ENCODE measurements around the gene RPL31.

DNA sequence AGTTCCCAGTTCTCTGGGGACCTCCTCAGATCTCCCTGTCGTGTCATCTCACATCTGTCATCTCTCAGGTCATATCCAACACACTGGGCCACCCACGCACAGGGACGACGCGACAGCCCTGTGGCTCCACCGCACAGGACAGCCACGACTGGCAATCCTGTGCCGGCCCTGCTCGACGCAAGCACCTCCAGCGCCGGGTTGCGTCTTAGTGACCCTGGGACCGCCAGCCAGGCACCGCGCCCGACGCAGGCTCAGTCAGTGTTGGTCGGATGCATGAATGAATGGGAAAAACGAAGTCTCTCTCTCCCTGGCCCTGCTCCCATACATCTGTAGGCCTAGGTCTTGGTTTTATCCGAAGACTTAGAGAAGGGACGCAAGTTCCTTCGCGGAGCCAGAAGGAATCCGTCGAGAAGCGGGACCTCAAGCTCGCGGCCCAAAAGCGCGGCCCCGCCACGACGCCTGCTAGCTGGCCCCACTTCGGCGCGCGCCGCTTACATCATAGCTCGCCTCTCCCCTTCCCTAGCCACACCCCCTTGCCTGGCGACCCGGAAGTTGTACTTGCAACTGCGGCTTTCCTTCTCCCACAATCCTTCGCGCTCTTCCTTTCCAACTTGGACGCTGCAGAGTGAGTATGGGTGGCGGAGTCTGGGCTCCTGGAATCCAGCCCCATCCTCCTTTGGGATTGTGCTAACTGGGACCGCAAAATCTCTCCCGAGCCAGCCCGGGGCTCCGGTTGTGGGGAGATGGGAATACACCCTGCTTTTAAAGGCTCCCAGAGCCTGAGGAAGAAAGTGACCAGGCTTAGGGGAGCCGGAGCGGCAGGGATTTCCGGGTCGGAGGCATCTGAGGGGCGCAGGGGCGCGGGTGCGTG is at the start of gene RPL31:
- TF ChIP-seq, protein P1, sequence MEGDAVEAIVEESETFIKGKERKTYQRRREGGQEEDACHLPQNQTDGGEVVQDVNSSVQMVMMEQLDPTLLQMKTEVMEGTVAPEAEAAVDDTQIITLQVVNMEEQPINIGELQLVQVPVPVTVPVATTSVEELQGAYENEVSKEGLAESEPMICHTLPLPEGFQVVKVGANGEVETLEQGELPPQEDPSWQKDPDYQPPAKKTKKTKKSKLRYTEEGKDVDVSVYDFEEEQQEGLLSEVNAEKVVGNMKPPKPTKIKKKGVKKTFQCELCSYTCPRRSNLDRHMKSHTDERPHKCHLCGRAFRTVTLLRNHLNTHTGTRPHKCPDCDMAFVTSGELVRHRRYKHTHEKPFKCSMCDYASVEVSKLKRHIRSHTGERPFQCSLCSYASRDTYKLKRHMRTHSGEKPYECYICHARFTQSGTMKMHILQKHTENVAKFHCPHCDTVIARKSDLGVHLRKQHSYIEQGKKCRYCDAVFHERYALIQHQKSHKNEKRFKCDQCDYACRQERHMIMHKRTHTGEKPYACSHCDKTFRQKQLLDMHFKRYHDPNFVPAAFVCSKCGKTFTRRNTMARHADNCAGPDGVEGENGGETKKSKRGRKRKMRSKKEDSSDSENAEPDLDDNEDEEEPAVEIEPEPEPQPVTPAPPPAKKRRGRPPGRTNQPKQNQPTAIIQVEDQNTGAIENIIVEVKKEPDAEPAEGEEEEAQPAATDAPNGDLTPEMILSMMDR (IDR thresholded peaks at IDR 0.05; ENCODE audit: insufficient read depth, low read length) = no peak
- TF ChIP-seq, protein P2, sequence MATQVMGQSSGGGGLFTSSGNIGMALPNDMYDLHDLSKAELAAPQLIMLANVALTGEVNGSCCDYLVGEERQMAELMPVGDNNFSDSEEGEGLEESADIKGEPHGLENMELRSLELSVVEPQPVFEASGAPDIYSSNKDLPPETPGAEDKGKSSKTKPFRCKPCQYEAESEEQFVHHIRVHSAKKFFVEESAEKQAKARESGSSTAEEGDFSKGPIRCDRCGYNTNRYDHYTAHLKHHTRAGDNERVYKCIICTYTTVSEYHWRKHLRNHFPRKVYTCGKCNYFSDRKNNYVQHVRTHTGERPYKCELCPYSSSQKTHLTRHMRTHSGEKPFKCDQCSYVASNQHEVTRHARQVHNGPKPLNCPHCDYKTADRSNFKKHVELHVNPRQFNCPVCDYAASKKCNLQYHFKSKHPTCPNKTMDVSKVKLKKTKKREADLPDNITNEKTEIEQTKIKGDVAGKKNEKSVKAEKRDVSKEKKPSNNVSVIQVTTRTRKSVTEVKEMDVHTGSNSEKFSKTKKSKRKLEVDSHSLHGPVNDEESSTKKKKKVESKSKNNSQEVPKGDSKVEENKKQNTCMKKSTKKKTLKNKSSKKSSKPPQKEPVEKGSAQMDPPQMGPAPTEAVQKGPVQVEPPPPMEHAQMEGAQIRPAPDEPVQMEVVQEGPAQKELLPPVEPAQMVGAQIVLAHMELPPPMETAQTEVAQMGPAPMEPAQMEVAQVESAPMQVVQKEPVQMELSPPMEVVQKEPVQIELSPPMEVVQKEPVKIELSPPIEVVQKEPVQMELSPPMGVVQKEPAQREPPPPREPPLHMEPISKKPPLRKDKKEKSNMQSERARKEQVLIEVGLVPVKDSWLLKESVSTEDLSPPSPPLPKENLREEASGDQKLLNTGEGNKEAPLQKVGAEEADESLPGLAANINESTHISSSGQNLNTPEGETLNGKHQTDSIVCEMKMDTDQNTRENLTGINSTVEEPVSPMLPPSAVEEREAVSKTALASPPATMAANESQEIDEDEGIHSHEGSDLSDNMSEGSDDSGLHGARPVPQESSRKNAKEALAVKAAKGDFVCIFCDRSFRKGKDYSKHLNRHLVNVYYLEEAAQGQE (IDR thresholded peaks at IDR 0.05; ENCODE audit: insufficient replicate concordance, low read depth) = peak; percentile 87
- TF ChIP-seq GABPA (IDR thresholded peaks at IDR 0.05; ENCODE audit: low read depth) (peak; percentile 89), SPI1 (IDR thresholded peaks at IDR 0.05; ENCODE audit: borderline replicate concordance, low read depth) (no peak), POLR2AphosphoS5 (IDR thresholded peaks at IDR 0.05; ENCODE audit: low read depth) (peak; percentile 98)
